A549 (cell line): ENCODE results near the gene AGXT2. TPM values are rescaled to one million over a fixed set of nuclear protein-coding genes. Genes with fewer than 3 reads are reported as not detected.

ENCODE experiments used
- ATAC-seq, 2 experiments: fragments of 200-7000 bp in 1 of 2; fragments of >200 bp in 1 of 2; cut with Nextera tagmentation in 1 of 2; cut with Tn5 transposase in 1 of 2; 3 replicates each; pipeline versions ENCODE4 v1.8.0 to v1.9.1; 2018 to 2020; ENCODE audit warnings: mild to moderate bottlenecking in 1 of 2, moderate library complexity in 1 of 2
- CTCF ChIA-PET: fragments of 300-600 bp; sonication (Branson Sonifier 250); formaldehyde crosslinking; extraction: SDS; loops from one replicate; lab custom pipeline; 2021; ENCODE audit warnings: antibody characterized with exemption, inconsistent platforms; lab: Yijun Ruan, JAX
- POLR2A ChIA-PET: fragments of 350-600 bp; formaldehyde crosslinking; extraction: SDS; loops from one replicate; lab custom pipeline; 2021; ENCODE audit warnings: antibody characterized with exemption, inconsistent platforms; lab: Yijun Ruan, JAX
- DNase-seq, 2 experiments: peaks; one replicate each; pipeline versions ENCODE4 v3.0.0 to v3.0.0-alpha.2; 2011 to 2016; ENCODE audit warnings: low read depth in 1 of 2, low spot score in 1 of 2
- FAIRE-seq: peaks from 2 replicates; lab custom pipeline; 2011; peaks lifted over from hg19 to GRCh38; lab: Jason Lieb, UNC
- H3K27ac ChIP-seq, 2 experiments: fragments of >200 bp; sonication (Bioruptor Twin); formaldehyde crosslinking; 3 replicates each; pipeline ENCODE4 v1.5.1; 2016 to 2017
- H3K4me1 ChIP-seq: fragments of >200 bp; sonication (Bioruptor Twin); formaldehyde crosslinking; 3 replicates; pipeline ENCODE4 v1.6.1; 2016
- H3K4me2 ChIP-seq: fragments of >200 bp; sonication (Bioruptor Twin); formaldehyde crosslinking; 3 replicates; pipeline ENCODE4 v1.6.1; 2016
- H3K4me3 ChIP-seq: fragments of >200 bp; sonication (Bioruptor Twin); formaldehyde crosslinking; 3 replicates; pipeline ENCODE4 v1.5.1; 2016
- H3K9me3 ChIP-seq: fragments of >200 bp; sonication (Bioruptor Twin); formaldehyde crosslinking; 3 replicates; pipeline ENCODE4 v1.6.1; 2016
- BCL3 ChIP-seq: fragments of >200 bp; sonication (Bioruptor Twin); formaldehyde crosslinking; IDR thresholded peaks from 3 replicates; pipeline ENCODE4 v1.6.1; 2016
- CBX2 ChIP-seq: fragments of 200-600 bp; sonication (generic); IDR thresholded peaks from 2 replicates; pipeline ENCODE4 v1.6.1; 2016; ENCODE audit warnings: low read depth, mild to moderate bottlenecking, borderline replicate concordance
- CBX8 ChIP-seq: fragments of 200-600 bp; sonication (generic); IDR thresholded peaks from 2 replicates; pipeline ENCODE4 v1.6.1; 2016
- CEBPB ChIP-seq, 2 experiments: fragments of >200 bp in 1 of 2; sonication (Bioruptor Twin) in 1 of 2; formaldehyde crosslinking in 1 of 2; IDR thresholded peaks; 2 replicates each; pipeline ENCODE4 v1.6.1; 2012 to 2016
- EP300 ChIP-seq, 2 experiments: fragments of >200 bp; sonication (Bioruptor Twin); formaldehyde crosslinking; IDR thresholded peaks; 2 replicates in 1 of 2; 3 replicates in 1 of 2; pipeline ENCODE4 v1.6.1; 2016 to 2017
- FOSB ChIP-seq: fragments of 250-450 bp; sonication (Bioruptor Pico); IDR thresholded peaks from 2 replicates; pipeline ENCODE4 v1.5.0; 2020; ENCODE audit warnings: mild to moderate bottlenecking, moderate library complexity
- HES2 ChIP-seq: fragments of >200 bp; sonication (Bioruptor Twin); formaldehyde crosslinking; IDR thresholded peaks from 2 replicates; pipeline ENCODE4 v1.6.1; 2016
- HOXB13 ChIP-seq: fragments of 250-450 bp; sonication (Bioruptor Pico); IDR thresholded peaks from 2 replicates; pipeline ENCODE4 v1.5.0; 2020; ENCODE audit warnings: low read depth, mild to moderate bottlenecking, moderate library complexity
- HOXB5 ChIP-seq: fragments of 250-450 bp; sonication (Bioruptor Pico); IDR thresholded peaks from 2 replicates; pipeline ENCODE4 v1.5.0; 2020; ENCODE audit warnings: mild to moderate bottlenecking, moderate library complexity
- MAX ChIP-seq: IDR thresholded peaks from 2 replicates; pipeline ENCODE4 v1.6.1; 2012
- NPAS2 ChIP-seq: fragments of 250-450 bp; sonication (Bioruptor Pico); IDR thresholded peaks from 2 replicates; pipeline ENCODE4 v1.8.0; 2022; ENCODE audit warnings: mild to moderate bottlenecking, moderate library complexity, borderline replicate concordance
- PBX3 ChIP-seq: IDR thresholded peaks from 2 replicates; pipeline ENCODE4 v1.6.1; 2012
- POLR2A ChIP-seq: IDR thresholded peaks from 2 replicates; pipeline ENCODE4 v1.6.1; 2012; ENCODE audit warnings: mild to moderate bottlenecking, low read length
- RAD21 ChIP-seq, 2 experiments: fragments of >200 bp in 1 of 2; sonication (Bioruptor Twin) in 1 of 2; formaldehyde crosslinking in 1 of 2; IDR thresholded peaks in 1 of 2; conservative IDR thresholded peaks in 1 of 2; 2 replicates in 1 of 2; 3 replicates in 1 of 2; pipeline ENCODE4 v1.6.1; 2012 to 2018; ENCODE audit warnings: inconsistent platforms in 1 of 2
- RCOR1 ChIP-seq: fragments of 150-350 bp; IDR thresholded peaks from 2 replicates; pipeline ENCODE4 v1.6.1; 2014; ENCODE audit warnings: antibody characterized with exemption, low read length, low read depth
- RNF2 ChIP-seq: fragments of 200-600 bp; sonication (generic); IDR thresholded peaks from 2 replicates; pipeline ENCODE4 v1.6.1; 2016; ENCODE audit warnings: low read depth, mild to moderate bottlenecking, antibody characterized with exemption, moderate library complexity, borderline replicate concordance
- SMC3 ChIP-seq: fragments of >200 bp; sonication (Bioruptor Twin); formaldehyde crosslinking; IDR thresholded peaks from 3 replicates; pipeline ENCODE4 v1.6.1; 2018; ENCODE audit warnings: inconsistent platforms
- ZC3H11A ChIP-seq: fragments of 450-650 bp; IDR thresholded peaks from 2 replicates; pipeline ENCODE4 v1.6.1; 2014; ENCODE audit warnings: antibody characterized with exemption, mild to moderate bottlenecking
- WGBS: methylation state at CpG from one replicate; pipeline ENCODE4 v1.1.6; 2017; ENCODE audit errors: missing lambda C conversion rate; 5-methylcytosine and 5-hydroxymethylcytosine counted together
- polyA plus RNA-seq, 4 experiments: library from polyadenylated mRNA; depleted of rRNA in 3 of 4; stranded (reverse); fragments of >200 nt; fragmentation: RNase III in 1 of 4; extraction: RNeasy Plus Mini Kit Qiagen cat#74134 plus additional on column Dnase treatment in 1 of 4; gene quantifications; 2 replicates in 3 of 4; 3 replicates in 1 of 4; pipeline ENCODE4 v1.2.3, GENCODE V29; 2011 to 2017

AGXT2 gene
- polyA plus RNA-seq, 2 of the 4 experiments (the other 2 are of a cell fraction), result not detected

GRCh38 chr5:35081134-35081533 lies 33.4 kb upstream of the AGXT2 start (continued):
- TF ChIP-seq HOXB5 (CRISPR knock-in tag) (no peak), FOSB (CRISPR knock-in tag) (no peak), ZC3H11A (no peak), SMC3 (no peak), PBX3 (no peak)

- FAIRE-seq (no peak), DNase-seq (no peak), ATAC-seq (no peak)
- WGBS, result 0% methylated on average over 4 of the region's 4 CpGs
- no peaks in the 10 kb centered on the region; the same call in 1 of the 3 replicates for H3K9me3 ChIP-seq
- ChIA-PET POLR2A (no interaction called here), CTCF (interaction anchor here (0.6 to 0.8 kb wide), 2 partner anchors 12 to 190 kb away, joined by 3 to 4 read pairs; no protein-coding TSS in a partner anchor)
- no peaks in the 10 kb centered on the region for H3K4me1 ChIP-seq
- TF ChIP-seq CBX8, result no peak
- H3K4me3 ChIP-seq, result no peak overlapping the region
- H3K27ac ChIP-seq, result no peak overlapping the region
- no peak overlapping the region for H3K4me2 ChIP-seq
Observed at GRCh38 chr5:35073160-35073559, 25.4 kb upstream of the AGXT2 start.

GRCh38 chr5:35069188-35069587 lies 21.4 kb upstream of the AGXT2 start:
- ChIA-PET POLR2A (no interaction called here), CTCF (no interaction called here)
- no peak for TF ChIP-seq CBX2
- no peak for TF ChIP-seq RNF2
- no peak for TF ChIP-seq PBX3
- TF ChIP-seq RAD21 (conservative IDR thresholded peaks at IDR 0.05 in 1 of 2, IDR thresholded peaks at IDR 0.05 in 1 of 2), result no peak
- no peak for TF ChIP-seq HES2
- no peak for TF ChIP-seq CEBPB (IDR thresholded peaks at IDR 0.05)
- TF ChIP-seq MAX, result no peak
- WGBS, result 0% methylated on average over 1 of the region's 1 CpG
- no peaks in the 10 kb centered on the region; the same call in 1 of the 3 replicates for H3K9me3 ChIP-seq
- H3K27ac ChIP-seq, result no peak overlapping the region
- no peak overlapping the region for H3K4me3 ChIP-seq
- DNase-seq (no peak), ATAC-seq (no peak), FAIRE-seq (no peak)
- H3K4me2 ChIP-seq, result no peak overlapping the region
- H3K4me1 ChIP-seq, result no peaks in the 10 kb centered on the region

- Histone ChIP-seq H3K4me3 (no peak overlapping the region), H3K9me3 (no peaks in the 10 kb centered on the region), H3K4me1 (no peaks in the 10 kb centered on the region), H3K27ac (no peak overlapping the region), H3K4me2 (no peak overlapping the region)
- no peak for ATAC-seq
- POLR2A ChIA-PET, result no interaction called here
- FAIRE-seq, result no peak
- 15% methylated on average over 2 of the region's 2 CpGs for WGBS
- CTCF ChIA-PET, result interaction anchor here (0.6 kb wide), 1 partner anchor 14 kb away, joined by 3 read pairs; no protein-coding TSS in a partner anchor
- DNase-seq, result no peak
- no peak for TF ChIP-seq BCL3
- TF ChIP-seq ZC3H11A, result no peak
- TF ChIP-seq RCOR1, result no peak
- TF ChIP-seq EP300 (IDR thresholded peaks at IDR 0.05), result no peak
- TF ChIP-seq HOXB13 (CRISPR knock-in tag), result no peak
- TF ChIP-seq POLR2A, result no peak
- TF ChIP-seq NPAS2 (CRISPR knock-in tag), result no peak
- no peak for TF ChIP-seq PBX3
Observed at GRCh38 chr5:35067985-35068384, 20.2 kb upstream of the AGXT2 start.
